Heart right ventricle (tissue), 16 donors: ENCODE results near the gene RAB28. TPM values are rescaled to one million over a fixed set of nuclear protein-coding genes. Genes with fewer than 3 reads are reported as not detected.

ENCODE experiments used
- ATAC-seq, 8 donors: fragments of 200-7000 bp; cut with Tn5 transposase; one replicate each; pipeline ENCODE4 v1.9.1; 2020; ENCODE audit warnings: mild to moderate bottlenecking in 8 of 8, moderate library complexity in 8 of 8, moderate number of reproducible peaks in 1 of 8
- DNase-seq, 2 donors: peaks; one replicate each; pipeline ENCODE4 v3.0.0-alpha.2; 2020
- H3K27ac ChIP-seq, 10 donors: fragments of 200-600 bp; sonication (generic) in 2 of 10; one replicate each; pipeline versions ENCODE4 v1.5.0 to v1.8.0; 2020 to 2022; ENCODE audit warnings: mild to moderate bottlenecking in 3 of 10
- H3K27me3 ChIP-seq, 7 donors: fragments of 200-600 bp; one replicate each; pipeline ENCODE4 v1.8.0; 2021 to 2022; ENCODE audit warnings: mild to moderate bottlenecking in 2 of 7
- H3K36me3 ChIP-seq, 9 donors: fragments of 200-600 bp; sonication (generic) in 1 of 9; one replicate each; pipeline versions ENCODE4 v1.5.0 to v1.8.0; 2020 to 2022; ENCODE audit warnings: mild to moderate bottlenecking in 2 of 9
- H3K4me1 ChIP-seq, 9 donors: fragments of 200-600 bp; sonication (generic) in 1 of 9; one replicate each; pipeline versions ENCODE4 v1.5.0 to v1.8.0; 2020 to 2022; ENCODE audit warnings: mild to moderate bottlenecking in 4 of 9
- H3K4me3 ChIP-seq, 10 donors: fragments of 200-600 bp; sonication (generic) in 2 of 10; one replicate each; pipeline versions ENCODE4 v1.5.0 to v1.8.0; 2020 to 2022; ENCODE audit warnings: mild to moderate bottlenecking in 7 of 10, moderate library complexity in 2 of 10
- H3K9me3 ChIP-seq, 11 donors: fragments of 200-600 bp in 10 of 11; sonication (generic) in 2 of 11; one replicate each; pipeline versions ENCODE4 v1.5.0 to v1.8.0; 2013 to 2022; ENCODE audit warnings: mild to moderate bottlenecking in 2 of 11, control low read depth in 1 of 11, moderate library complexity in 1 of 11
- CTCF ChIP-seq, 9 donors: fragments of 200-600 bp; sonication (generic) in 2 of 9; IDR thresholded peaks; one replicate each; pipeline versions ENCODE4 v1.5.0 to v1.8.0; 2021 to 2022; ENCODE audit warnings: antibody characterized with exemption in 9 of 9, mild to moderate bottlenecking in 5 of 9, moderate library complexity in 1 of 9
- WGBS, 2 donors: extraction: QIAGEN DNeasy Blood & Tissue Kit; methylation state at CpG; one replicate each; pipeline ENCODE4 v1.1.7; 2013; ENCODE audit warnings: inconsistent platforms in 1 of 2; 5-methylcytosine and 5-hydroxymethylcytosine counted together
- intact Hi-C, 10 donors: fragments of 100-400 bp; cut with DNase I; formaldehyde crosslinking; loops; one replicate each; pipeline versions ENCODE4 v1.11.1 to v1.14.2; 2022
- polyA plus RNA-seq, 2 donors: library from polyadenylated mRNA; stranded (reverse); fragments of 200-250 nt; gene quantifications; one replicate each; pipeline ENCODE4 v1.2.3, GENCODE V29; 2013
- total RNA-seq, 10 donors: library from RNA; stranded (reverse); fragmentation: NEBNext Ultra II Directional in 3 of 10; extraction: Animal tissue kit (Norgen Biotek cat#: 25700) in 3 of 10; gene quantifications; one replicate each; pipeline versions ENCODE4 v1.2.1 to v1.2.4, GENCODE V29; 2021 to 2023
- donor health status: Arrhythmogenic right ventricular cardiomyopathy.
- donor health status: ischemic (EF 13 %, LVEDD 7.1; RV severe dilation, severe dysfunction).
- donor health status: healthy with polysubstance abuse.
- donor health status: DM: no; HTN: yes; CAD: no.
- donor health status: DM: no; HTN: no; CAD: no.
- donor health status: ischemic (EF 25% LVEDD 6.9; RV normal size, moderate dysfunction).
- donor health status: ischemic (EF 25% LVEDD 5.7; RV mildly dilated, moderate dysfunction).
- donor health status: healthy.
- donor health status: DM: yes; HTN: yes; CAD: no.
- donor health status: Ischemic cardiomyopathy.
- donor health status: ischemic (EF 35%, LVEDD 5.7; RV mildly dilated, moderate dysfunction).
- donor health status: nonischemic (EF 11% LVEDD 7.7; RV severe dilation, severe dysfunction).
- donor health status: DM: yes; HTN: yes; CAD: no.
- donor health status: PGD.
- donor health status: ischemic (EF 29% LVEDD 5.4; RV normal size, mild dysfunction).
- donor health status: nonischemic (EF 23%, LVEDD 6.1; RV moderate dilation, normal function).

Gene RAB28
- total and polyA plus RNA-seq, 12 donors = 12.7 to 27.5 (median 20.3) TPM

GRCh38 chr4:13331827-13332226 is 152.3 kb downstream of the RAB28 start:
- peaks cover 0 to 8% (median 0%) of the 10 kb centered on the region in 9 donors for H3K36me3 ChIP-seq
- no peaks in the 10 kb centered on the region for H3K9me3 ChIP-seq
- no peak for DNase-seq
- H3K4me1 ChIP-seq = peaks cover 0 to 6% (median 0%) of the 10 kb centered on the region in 9 donors
- no peak for TF ChIP-seq CTCF (IDR thresholded peaks at IDR 0.05)
- H3K27ac ChIP-seq = no peak overlapping the region
- H3K4me3 ChIP-seq = no peak overlapping the region
- peak in 3 of 8 donors; percentile 47 to 89 (median 55) for ATAC-seq
- no peaks in the 10 kb centered on the region for H3K27me3 ChIP-seq
- 84 to 94% methylated on average over 4 of the region's 4 CpGs for WGBS, 2 donors
- intact Hi-C loops = no loop called here

GRCh38 chr4:13329963-13330362 is 154.2 kb downstream of the RAB28 start:
- no peak for DNase-seq
- no peaks in the 10 kb centered on the region for H3K36me3 ChIP-seq
- H3K4me1 ChIP-seq = peaks cover 0 to 6% (median 0%) of the 10 kb centered on the region in 9 donors
- 87% methylated on average over 3 of the region's 3 CpGs for WGBS, 2 donors
- H3K27me3 ChIP-seq = no peaks in the 10 kb centered on the region
- ATAC-seq = no peak
- no peak overlapping the region for H3K4me3 ChIP-seq
- H3K27ac ChIP-seq = no peak overlapping the region
- no peak for TF ChIP-seq CTCF (IDR thresholded peaks at IDR 0.05)
- intact Hi-C loops = no loop called here
- H3K9me3 ChIP-seq = no peaks in the 10 kb centered on the region

- intact Hi-C loops = no loop called here
- DNase-seq (no peak), ATAC-seq (no peak)
- Histone ChIP-seq H3K4me1 (peaks cover 0 to 6% (median 0%) of the 10 kb centered on the region in 9 donors), H3K9me3 (no peaks in the 10 kb centered on the region), H3K36me3 (no peaks in the 10 kb centered on the region), H3K27ac (no peak overlapping the region), H3K4me3 (no peak overlapping the region), H3K27me3 (no peaks in the 10 kb centered on the region)
- no peak for TF ChIP-seq CTCF (IDR thresholded peaks at IDR 0.05)
- WGBS, 2 donors = 57 to 72% methylated on average over 1 of the region's 1 CpG
Measured at GRCh38 chr4:13329340-13329850, 154.7 kb downstream of the RAB28 start.

GRCh38 chr4:13328591-13328990 is 155.5 kb downstream of the RAB28 start:
- 87 to 90% methylated on average over 2 of the region's 2 CpGs for WGBS, 2 donors
- no peaks in the 10 kb centered on the region for H3K27me3 ChIP-seq
- ATAC-seq (no peak), DNase-seq (no peak)
- H3K36me3 ChIP-seq = no peaks in the 10 kb centered on the region
- intact Hi-C loops = no loop called here
- no peak overlapping the region for H3K27ac ChIP-seq
- no peak overlapping the region for H3K4me3 ChIP-seq
- TF ChIP-seq CTCF (IDR thresholded peaks at IDR 0.05) = no peak
- peaks cover 0 to 6% (median 0%) of the 10 kb centered on the region in 9 donors for H3K4me1 ChIP-seq
- no peaks in the 10 kb centered on the region for H3K9me3 ChIP-seq
